AG09319 (cell line): ENCODE data around the gene TATDN2.

Experiments
- DNase-seq: peaks from one replicate; pipeline ENCODE4 v3.0.0-alpha.2; 2010; ENCODE audit warnings: low read depth; ENCODE audit errors: extremely low read depth
- CTCF ChIP-seq: IDR thresholded peaks from 2 replicates; pipeline ENCODE4 v1.5.1; 2011; ENCODE audit warnings: low read depth, mild to moderate bottlenecking, inconsistent platforms, low read length, moderate library complexity

The TATDN2 gene

GRCh38 chr3:10287936-10288574 lies 39.8 kb downstream of the TATDN2 start:
- no peak for DNase-seq
- no peak for TF ChIP-seq CTCF

- DNase-seq = no peak
- no peak for TF ChIP-seq CTCF
These were observed 40.3 kb downstream of the TATDN2 start for GRCh38 chr3:10288575-10288960.

- TF ChIP-seq CTCF = no peak
- DNase-seq = no peak
These were observed 40.8 kb downstream of the TATDN2 start for GRCh38 chr3:10289077-10289476.

GRCh38 chr3:10289787-10290355 lies 41.6 kb downstream of the TATDN2 start:
- TF ChIP-seq CTCF = no peak
- no peak for DNase-seq

GRCh38 chr3:10290481-10291176 lies 42.4 kb downstream of the TATDN2 start:
- TF ChIP-seq CTCF = no peak
- no peak for DNase-seq

GRCh38 chr3:10291641-10292040 lies 43.4 kb downstream of the TATDN2 start:
- no peak for DNase-seq
- no peak for TF ChIP-seq CTCF
